GM13977 (cell line): ENCODE data around the gene ERVH48-1.
A peak's percentile ranks its signal among the peaks of the same experiment; 100 is the strongest.

ENCODE experiments used
- DNase-seq: peaks from one replicate; pipeline ENCODE4 v3.0.0; 2012; ENCODE audit warnings: low spot score
- in situ Hi-C: fragments of 300-500 bp; cut with MboI; formaldehyde crosslinking; loops from one replicate; pipeline ENCODE4 v1.12.0; 2022; ENCODE audit warnings: low sequenced_read_pairs, low pct_unique_long_range_greater_than_20kb, mixed read lengths, inconsistent platforms; ENCODE audit not compliant: unreplicated experiment
- TF ChIP-seq, protein P1 (sequence below): IDR thresholded peaks from 2 replicates; pipeline ENCODE4 v1.5.1; 2012; ENCODE audit warnings: mild to moderate bottlenecking, control low read depth; ENCODE audit not compliant: insufficient read depth; ENCODE audit errors: extremely low read depth, missing control alignments

The ERVH48-1 gene

DNA sequence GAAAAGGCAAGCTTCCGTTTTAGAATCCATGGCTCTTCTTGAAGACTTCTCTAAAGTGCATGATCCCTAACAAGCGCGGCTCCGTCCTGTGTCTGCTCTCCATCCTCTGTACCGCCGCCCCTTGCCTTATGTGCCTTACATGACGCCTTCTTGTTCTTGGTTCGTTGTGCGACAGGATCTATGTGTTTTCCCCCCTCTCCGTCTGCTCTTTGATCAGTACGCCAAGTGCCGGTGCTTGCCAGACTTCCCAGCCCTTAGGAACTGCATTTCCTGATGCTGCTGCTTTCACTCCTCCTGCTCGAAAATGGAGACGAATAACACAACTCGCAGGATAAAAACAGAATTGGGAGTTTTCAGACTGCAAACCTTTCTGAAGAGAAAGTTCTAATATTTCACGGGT is 19.2 kb downstream of the ERVH48-1 start:
- in situ Hi-C loops = no loop called here
- TF ChIP-seq, protein P1, sequence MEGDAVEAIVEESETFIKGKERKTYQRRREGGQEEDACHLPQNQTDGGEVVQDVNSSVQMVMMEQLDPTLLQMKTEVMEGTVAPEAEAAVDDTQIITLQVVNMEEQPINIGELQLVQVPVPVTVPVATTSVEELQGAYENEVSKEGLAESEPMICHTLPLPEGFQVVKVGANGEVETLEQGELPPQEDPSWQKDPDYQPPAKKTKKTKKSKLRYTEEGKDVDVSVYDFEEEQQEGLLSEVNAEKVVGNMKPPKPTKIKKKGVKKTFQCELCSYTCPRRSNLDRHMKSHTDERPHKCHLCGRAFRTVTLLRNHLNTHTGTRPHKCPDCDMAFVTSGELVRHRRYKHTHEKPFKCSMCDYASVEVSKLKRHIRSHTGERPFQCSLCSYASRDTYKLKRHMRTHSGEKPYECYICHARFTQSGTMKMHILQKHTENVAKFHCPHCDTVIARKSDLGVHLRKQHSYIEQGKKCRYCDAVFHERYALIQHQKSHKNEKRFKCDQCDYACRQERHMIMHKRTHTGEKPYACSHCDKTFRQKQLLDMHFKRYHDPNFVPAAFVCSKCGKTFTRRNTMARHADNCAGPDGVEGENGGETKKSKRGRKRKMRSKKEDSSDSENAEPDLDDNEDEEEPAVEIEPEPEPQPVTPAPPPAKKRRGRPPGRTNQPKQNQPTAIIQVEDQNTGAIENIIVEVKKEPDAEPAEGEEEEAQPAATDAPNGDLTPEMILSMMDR = no peak
- DNase-seq = no peak

DNA sequence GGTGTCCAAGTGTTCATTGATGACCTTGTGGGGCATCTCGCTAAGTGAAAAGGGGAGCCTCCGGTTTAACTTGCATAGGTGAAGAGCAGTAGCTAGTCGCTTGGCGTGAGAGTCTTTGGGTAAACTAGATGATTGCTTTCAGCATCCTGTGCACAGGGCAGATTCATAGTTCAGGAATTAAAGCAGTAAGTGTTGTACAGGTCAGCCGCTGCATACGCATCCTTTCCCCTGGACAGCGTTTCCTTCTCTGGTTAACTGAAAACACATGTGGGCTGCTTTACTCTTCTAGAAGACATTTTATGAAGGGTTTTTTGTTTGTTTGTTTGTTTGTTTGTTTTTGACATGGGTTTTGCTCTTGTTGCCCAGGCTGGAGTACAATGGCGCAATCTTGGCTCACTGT is 20.2 kb downstream of the ERVH48-1 start:
- in situ Hi-C loops = no loop called here
- no peak for DNase-seq
- TF ChIP-seq, protein P1 = no peak

DNA sequence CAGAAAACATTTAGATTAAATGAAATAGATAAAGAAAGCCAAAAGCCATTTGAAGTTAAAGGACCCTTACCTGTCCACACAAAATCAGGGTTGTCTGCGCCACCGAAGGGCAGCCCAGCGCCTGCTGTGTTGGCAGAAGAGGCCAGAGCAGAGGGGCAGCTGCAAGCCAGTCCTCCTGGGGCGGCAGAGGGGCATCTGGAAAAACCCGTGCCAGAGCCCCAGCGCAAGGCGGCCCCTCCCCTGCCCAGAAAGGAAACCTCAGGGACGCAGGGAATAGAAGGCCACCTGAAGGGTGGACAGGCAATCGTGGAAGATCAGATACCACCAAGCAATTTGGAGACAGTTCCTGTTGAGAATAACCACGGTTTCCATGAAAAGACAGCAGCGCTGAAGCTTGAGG is 21.6 kb downstream of the ERVH48-1 start:
- TF ChIP-seq, protein P1 = no peak
- in situ Hi-C loops = no loop called here
- no peak for DNase-seq

DNA sequence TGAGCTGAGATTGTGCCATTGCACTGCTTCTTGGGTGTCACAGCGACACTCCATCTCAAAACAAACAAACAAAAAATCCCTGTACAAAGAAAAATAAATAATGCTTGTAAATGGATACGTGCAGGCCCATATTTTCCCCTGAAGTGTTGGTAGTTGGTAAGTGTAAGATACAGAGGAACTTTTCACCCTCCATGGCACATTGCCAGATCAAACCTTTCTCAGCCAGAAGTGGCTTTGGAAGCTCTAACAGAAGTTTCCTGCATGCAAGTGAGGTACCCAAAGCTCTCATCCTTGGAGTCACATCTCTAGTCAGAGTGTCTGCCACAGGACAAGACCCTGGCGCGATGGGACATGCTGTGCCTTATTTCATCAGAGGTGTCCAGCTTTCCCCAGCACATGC is 25.0 kb downstream of the ERVH48-1 start:
- TF ChIP-seq, protein P1 = no peak
- in situ Hi-C loops = no loop called here
- no peak for DNase-seq

DNA sequence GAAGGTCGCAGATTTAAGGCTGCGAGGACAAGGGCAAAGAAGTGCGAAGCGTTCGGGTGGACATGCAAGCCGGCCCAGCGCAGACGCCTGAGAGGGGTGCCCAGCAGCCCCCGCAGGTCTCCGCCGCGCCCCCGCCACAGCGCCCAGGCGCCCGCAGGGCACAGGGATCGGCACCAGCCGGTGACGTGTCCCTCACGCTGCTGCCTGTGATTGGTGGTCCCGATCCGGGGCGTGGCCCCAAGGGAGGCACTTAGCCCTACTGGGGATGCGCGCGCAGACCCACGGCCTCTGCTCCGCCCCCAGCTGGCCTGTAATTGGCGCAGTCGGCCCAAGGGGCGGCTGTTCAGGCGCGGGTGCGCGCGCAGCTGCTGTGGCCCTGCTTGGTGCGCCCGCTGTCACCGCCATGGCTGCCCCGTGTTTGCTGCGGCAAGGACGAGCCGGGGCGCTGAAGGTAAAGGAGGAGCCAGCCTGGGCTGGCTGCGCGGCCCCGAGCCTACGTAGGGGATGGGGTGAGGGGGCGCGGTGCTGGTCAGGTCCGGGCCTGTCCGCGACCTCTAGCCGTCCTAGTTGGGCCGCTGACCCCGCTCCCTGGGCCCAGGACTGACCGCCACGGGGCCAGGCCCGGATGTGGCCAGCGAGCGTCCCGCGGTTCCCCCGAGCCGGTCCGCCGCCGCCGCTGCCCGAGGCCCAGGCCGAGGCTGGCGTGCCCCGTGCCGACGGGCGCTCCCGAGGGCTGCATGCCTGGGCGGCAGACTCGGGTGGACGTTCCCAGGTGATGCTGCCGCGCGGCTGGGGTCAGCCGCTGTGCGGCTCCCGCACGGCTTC is 32.3 kb downstream of the ERVH48-1 start, which contains the start of gene NDUFV3:
TSS of gene NDUFV3 (plus strand) at position 379 of the 825 bp plus-strand sequence. CDS start at position 404, 25 bp downstream.
- TF ChIP-seq, protein P1 = no peak
- in situ Hi-C loops = no loop called here
- DNase-seq = peak; percentile 98

DNA sequence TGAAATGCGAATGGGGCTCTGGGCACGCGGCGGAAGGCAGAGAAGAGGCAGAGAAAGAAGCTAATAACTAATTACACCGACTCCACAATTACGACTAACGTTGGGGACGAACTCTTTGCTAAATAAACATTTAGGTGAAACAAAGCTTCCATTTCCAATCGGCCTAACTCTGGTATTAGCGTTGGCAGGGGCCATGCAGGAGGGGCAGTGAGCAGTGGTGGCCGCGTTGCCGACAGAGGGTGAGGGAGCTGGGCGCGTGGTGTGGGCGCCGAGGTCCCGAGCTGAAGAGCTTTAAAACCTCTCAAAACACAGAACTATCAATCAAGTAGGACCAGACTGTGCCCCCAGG is 32.9 kb downstream of the ERVH48-1 start:
- DNase-seq = no peak
- in situ Hi-C loops = no loop called here
- TF ChIP-seq, protein P1 = no peak
